Measurements from ENCODE around the gene EIF5A. TPM values are rescaled to one million over a fixed set of nuclear protein-coding genes. Genes with fewer than 3 reads are reported as not detected.

Gene EIF5A
- total RNA-seq, 2 donors from 2014 or later: 118 to 130 TPM

DNA sequence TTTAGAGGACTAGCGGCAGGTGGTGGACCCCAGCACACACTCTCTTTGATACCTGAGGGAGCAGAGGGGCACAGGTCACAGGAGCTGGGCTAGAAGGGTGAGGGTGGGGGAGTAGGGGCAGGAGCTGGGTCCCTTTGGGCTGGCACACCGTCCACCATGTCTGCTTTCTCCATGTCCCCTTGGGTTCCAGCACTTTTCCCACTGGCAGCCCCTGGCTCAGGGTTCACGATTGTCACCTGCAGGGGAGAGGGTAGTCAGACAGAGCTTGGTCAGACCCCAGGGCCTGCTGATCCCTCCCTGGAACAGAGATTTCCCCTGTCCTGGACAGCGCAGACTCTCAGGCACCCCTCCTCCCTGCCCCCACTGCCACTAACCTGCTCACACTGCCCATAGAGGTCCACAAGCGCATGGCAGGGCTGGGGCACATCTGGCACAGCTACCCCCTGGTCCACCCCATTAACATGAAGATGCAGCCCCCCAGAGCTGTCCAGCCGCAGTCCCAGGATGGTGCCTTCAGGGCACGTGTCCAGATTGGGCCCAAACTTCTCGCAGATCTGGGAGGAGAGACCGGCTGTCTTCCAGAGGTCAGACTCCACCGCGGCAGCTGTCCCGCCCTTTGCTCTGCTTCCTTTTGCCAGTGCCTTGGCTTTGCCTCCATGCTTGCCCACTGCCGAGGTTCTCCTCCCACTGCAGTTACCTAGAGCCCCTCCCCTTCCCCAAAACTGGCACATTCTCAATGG lies 10.9 kb downstream of the EIF5A start:
- ATAC-seq (ENCODE audit: insufficient number of reproducible peaks, low FRiP score, low read depth): no peak
- peaks cover 63% of the 10 kb centered on the region for H3K36me3 ChIP-seq

GRCh38 chr17:7321466-7321865 lies 14.0 kb downstream of the EIF5A start:
- no peaks in the 10 kb centered on the region for H3K9me3 ChIP-seq
- ATAC-seq (ENCODE audit: insufficient number of reproducible peaks, low FRiP score, low read depth): no peak
- H3K36me3 ChIP-seq: peaks cover 71% of the 10 kb centered on the region
- H3K27me3 ChIP-seq (replicated peaks; ENCODE audit: insufficient read depth): no peaks in the 10 kb centered on the region
- H3K4me3 ChIP-seq: no peak overlapping the region
- DNase-seq (ENCODE audit: low spot score): no peak
- no peak overlapping the region for H3K27ac ChIP-seq
- H3K4me1 ChIP-seq (ENCODE audit: control insufficient read depth in 1 of 2, low read depth in 2 of 2): no peaks in the 10 kb centered on the region
- no peak for TF ChIP-seq CTCF (IDR thresholded peaks at IDR 0.05)

More for the DNA sequence above, 10.9 kb downstream of the EIF5A start:
- Histone ChIP-seq H3K4me1 (ENCODE audit: control insufficient read depth in 1 of 2, low read depth in 2 of 2) (peaks cover 20 to 21% of the 10 kb centered on the region in 2 donors), H3K9me3 (no peaks in the 10 kb centered on the region), H3K27me3 (replicated peaks; ENCODE audit: insufficient read depth) (no peaks in the 10 kb centered on the region), H3K27ac (no peak overlapping the region), H3K4me3 (no peak overlapping the region)
- no peak for TF ChIP-seq CTCF (IDR thresholded peaks at IDR 0.05)
- no peak for DNase-seq (ENCODE audit: low spot score)

- Histone ChIP-seq H3K36me3 (peaks cover 64% of the 10 kb centered on the region), H3K4me1 (ENCODE audit: control insufficient read depth in 1 of 2, low read depth in 2 of 2) (peaks cover 0 to under 1% of the 10 kb centered on the region in 2 donors), H3K27ac (no peak overlapping the region), H3K4me3 (no peak overlapping the region), H3K9me3 (no peaks in the 10 kb centered on the region), H3K27me3 (replicated peaks; ENCODE audit: insufficient read depth) (no peaks in the 10 kb centered on the region)
- no peak for TF ChIP-seq CTCF (IDR thresholded peaks at IDR 0.05)
- DNase-seq (ENCODE audit: low spot score): no peak
- no peak for ATAC-seq (ENCODE audit: insufficient number of reproducible peaks, low FRiP score, low read depth)
These were observed 15.2 kb downstream of the EIF5A start for GRCh38 chr17:7322520-7323194.

GRCh38 chr17:7323731-7324437 lies 16.5 kb downstream of the EIF5A start:
- Histone ChIP-seq H3K27me3 (replicated peaks; ENCODE audit: insufficient read depth) (no peaks in the 10 kb centered on the region), H3K27ac (no peak overlapping the region), H3K4me1 (ENCODE audit: control insufficient read depth in 1 of 2, low read depth in 2 of 2) (peaks cover 0 to 12% of the 10 kb centered on the region in 2 donors), H3K9me3 (no peaks in the 10 kb centered on the region), H3K36me3 (peaks cover 53% of the 10 kb centered on the region), H3K4me3 (no peak overlapping the region)
- no peak for DNase-seq (ENCODE audit: low spot score)
- peak; percentile 81 for TF ChIP-seq CTCF (IDR thresholded peaks at IDR 0.05)
- no peak for ATAC-seq (ENCODE audit: insufficient number of reproducible peaks, low FRiP score, low read depth)

DNA sequence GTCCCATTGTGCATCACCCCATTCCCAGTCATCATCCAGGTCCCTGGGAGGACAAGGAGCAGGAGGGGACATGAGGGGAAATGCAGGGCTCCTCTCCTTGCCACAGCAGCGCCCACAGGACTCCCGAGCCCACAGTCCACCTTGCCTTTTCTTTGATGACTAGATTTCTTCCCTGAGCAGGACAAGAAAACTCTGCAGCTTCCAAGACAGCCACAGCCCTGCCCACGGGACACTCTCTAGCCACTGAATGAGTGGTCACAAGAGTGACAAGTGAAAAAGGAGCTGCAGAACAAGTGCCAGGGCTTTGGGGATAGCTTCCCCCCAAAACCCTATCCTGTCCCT lies 17.0 kb downstream of the EIF5A start:
- no peak for TF ChIP-seq CTCF (IDR thresholded peaks at IDR 0.05)
- Histone ChIP-seq H3K4me1 (ENCODE audit: control insufficient read depth in 1 of 2, low read depth in 2 of 2) (peaks cover 0 to 12% of the 10 kb centered on the region in 2 donors), H3K36me3 (peaks cover 51% of the 10 kb centered on the region), H3K9me3 (no peaks in the 10 kb centered on the region), H3K27me3 (replicated peaks; ENCODE audit: insufficient read depth) (no peaks in the 10 kb centered on the region), H3K27ac (no peak overlapping the region), H3K4me3 (no peak overlapping the region)
- DNase-seq (ENCODE audit: low spot score) (no peak), ATAC-seq (ENCODE audit: insufficient number of reproducible peaks, low FRiP score, low read depth) (no peak)
